Mucosa of stomach (tissue), 1 donor: ENCODE data around the gene ARID1A.

Source experiments
- H3K27me3 ChIP-seq: one replicate; pipeline ENCODE4 v1.7.0; 2013; ENCODE audit warnings: mild to moderate bottlenecking, low read length; ENCODE audit not compliant: control insufficient read depth, insufficient read depth
- H3K36me3 ChIP-seq: one replicate; pipeline ENCODE4 v1.7.0; 2013; ENCODE audit warnings: low read length; ENCODE audit not compliant: control insufficient read depth, insufficient read depth
- H3K4me1 ChIP-seq: one replicate; pipeline ENCODE4 v1.7.0; 2013; ENCODE audit warnings: mild to moderate bottlenecking, low read length; ENCODE audit not compliant: control insufficient read depth, insufficient read depth
- H3K4me3 ChIP-seq: one replicate; pipeline ENCODE4 v1.7.0; 2013; ENCODE audit warnings: low read length
- H3K9ac ChIP-seq: one replicate; pipeline ENCODE4 v1.7.0; 2013; ENCODE audit warnings: mild to moderate bottlenecking, low read length, moderate library complexity
- H3K9me3 ChIP-seq: one replicate; pipeline ENCODE4 v1.7.0; 2013; ENCODE audit warnings: mild to moderate bottlenecking, low read length, moderate library complexity; ENCODE audit not compliant: control insufficient read depth
- donor health status: Pancreatic carcinoma.

Gene ARID1A

GRCh38 chr1:26811057-26811456 is 115.2 kb downstream of the ARID1A start:
- Histone ChIP-seq H3K27me3 (no peaks in the 10 kb centered on the region), H3K9me3 (no peaks in the 10 kb centered on the region), H3K4me3 (no peak overlapping the region), H3K9ac (no peak overlapping the region), H3K36me3 (no peaks in the 10 kb centered on the region), H3K4me1 (no peaks in the 10 kb centered on the region)

DNA sequence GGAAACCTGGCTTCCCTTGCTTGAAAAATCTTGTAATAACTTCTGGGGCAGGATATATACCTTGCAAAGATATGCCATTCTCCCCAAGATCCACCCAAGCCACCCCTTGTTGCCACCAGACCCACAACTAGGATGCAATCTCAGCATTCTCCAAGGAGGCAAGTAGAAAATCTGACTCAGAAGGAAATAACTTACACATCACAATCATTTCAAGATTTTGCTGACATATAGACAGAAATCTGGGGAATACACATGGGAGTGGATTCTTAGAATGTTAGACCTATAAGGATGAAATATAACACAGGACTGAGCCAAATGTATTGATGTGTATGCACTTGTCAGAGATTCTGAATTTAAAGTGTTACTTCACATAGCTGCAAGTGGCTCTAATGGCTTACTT is 115.9 kb downstream of the ARID1A start:
- H3K27me3 ChIP-seq, result no peaks in the 10 kb centered on the region
- no peak overlapping the region for H3K4me3 ChIP-seq
- no peaks in the 10 kb centered on the region for H3K4me1 ChIP-seq
- no peaks in the 10 kb centered on the region for H3K36me3 ChIP-seq
- no peaks in the 10 kb centered on the region for H3K9me3 ChIP-seq
- H3K9ac ChIP-seq, result no peak overlapping the region

DNA sequence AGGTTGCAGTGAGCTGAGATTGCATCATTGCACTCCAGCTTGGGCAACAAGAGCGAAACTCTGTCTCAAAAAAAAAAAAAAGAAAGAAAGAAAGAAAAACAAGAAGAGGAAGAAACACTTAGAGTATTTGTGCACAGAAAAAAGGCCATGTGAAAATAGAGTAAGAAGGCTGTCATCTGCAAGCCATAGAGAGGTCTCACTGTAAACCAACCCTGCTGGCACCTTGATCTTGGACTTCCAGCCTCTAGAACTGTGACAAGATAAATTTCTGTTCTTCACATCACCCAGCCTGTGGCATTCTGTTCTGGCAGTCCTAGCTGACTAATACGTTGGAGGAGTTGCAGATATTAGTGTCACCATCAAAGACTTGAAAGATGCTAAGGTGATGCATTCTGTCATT is 118.6 kb downstream of the ARID1A start:
- Histone ChIP-seq H3K9ac (no peak overlapping the region), H3K27me3 (no peaks in the 10 kb centered on the region), H3K4me1 (no peaks in the 10 kb centered on the region), H3K9me3 (no peaks in the 10 kb centered on the region), H3K36me3 (no peaks in the 10 kb centered on the region), H3K4me3 (no peak overlapping the region)

DNA sequence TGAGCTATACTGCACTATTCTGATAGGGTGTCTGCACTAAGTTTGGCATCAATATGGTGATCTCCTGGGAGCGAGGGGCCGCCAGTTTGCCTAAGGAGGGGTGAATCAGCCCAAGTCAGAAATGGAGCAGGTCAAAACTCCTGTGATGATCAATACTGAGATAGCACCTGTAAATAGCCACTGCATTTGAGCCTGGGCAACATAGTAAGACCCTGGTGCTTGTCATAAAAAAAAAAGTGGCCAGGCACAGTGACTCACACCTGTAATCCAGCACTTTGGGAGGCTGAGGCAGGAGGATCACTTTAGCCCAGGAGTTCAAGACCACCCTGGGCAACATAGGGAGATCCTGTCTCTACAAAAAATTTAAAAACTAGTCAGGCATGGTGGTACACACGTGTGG is 119.1 kb downstream of the ARID1A start:
- Histone ChIP-seq H3K4me1 (no peaks in the 10 kb centered on the region), H3K4me3 (no peak overlapping the region), H3K9me3 (no peaks in the 10 kb centered on the region), H3K36me3 (no peaks in the 10 kb centered on the region), H3K27me3 (no peaks in the 10 kb centered on the region), H3K9ac (no peak overlapping the region)

DNA sequence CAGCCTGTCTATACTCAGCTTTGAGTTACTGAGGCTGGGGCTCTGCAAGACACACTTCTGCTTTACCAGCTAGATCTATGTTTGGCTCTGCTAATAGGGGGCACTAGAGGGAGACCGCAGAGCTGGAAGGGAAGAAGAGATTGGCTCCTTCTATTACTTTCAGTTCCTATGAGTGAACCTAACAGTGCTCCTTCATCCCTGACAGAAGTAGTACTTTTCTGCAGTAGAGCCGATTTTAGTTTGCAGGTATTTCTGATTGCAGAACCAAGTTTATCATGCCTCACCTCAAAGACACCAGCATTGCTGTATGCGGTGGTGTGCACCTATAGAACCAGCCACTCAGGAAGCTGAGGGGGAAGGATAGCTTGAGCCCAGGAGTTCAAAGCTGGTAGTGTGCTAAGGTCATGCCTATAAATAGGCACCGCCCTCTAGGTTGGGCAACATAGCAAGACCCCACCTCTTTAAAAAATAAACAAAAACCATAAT is 125.0 kb downstream of the ARID1A start:
- Histone ChIP-seq H3K36me3 (no peaks in the 10 kb centered on the region), H3K4me1 (peaks cover 4% of the 10 kb centered on the region), H3K9ac (no peak overlapping the region), H3K4me3 (no peak overlapping the region), H3K9me3 (no peaks in the 10 kb centered on the region), H3K27me3 (no peaks in the 10 kb centered on the region)

GRCh38 chr1:26822737-26823395 is 127.1 kb downstream of the ARID1A start:
- H3K36me3 ChIP-seq, result no peaks in the 10 kb centered on the region
- H3K9me3 ChIP-seq, result no peaks in the 10 kb centered on the region
- no peaks in the 10 kb centered on the region for H3K27me3 ChIP-seq
- peaks cover 17% of the 10 kb centered on the region for H3K4me1 ChIP-seq
- no peak overlapping the region for H3K9ac ChIP-seq
- H3K4me3 ChIP-seq, result no peak overlapping the region

DNA sequence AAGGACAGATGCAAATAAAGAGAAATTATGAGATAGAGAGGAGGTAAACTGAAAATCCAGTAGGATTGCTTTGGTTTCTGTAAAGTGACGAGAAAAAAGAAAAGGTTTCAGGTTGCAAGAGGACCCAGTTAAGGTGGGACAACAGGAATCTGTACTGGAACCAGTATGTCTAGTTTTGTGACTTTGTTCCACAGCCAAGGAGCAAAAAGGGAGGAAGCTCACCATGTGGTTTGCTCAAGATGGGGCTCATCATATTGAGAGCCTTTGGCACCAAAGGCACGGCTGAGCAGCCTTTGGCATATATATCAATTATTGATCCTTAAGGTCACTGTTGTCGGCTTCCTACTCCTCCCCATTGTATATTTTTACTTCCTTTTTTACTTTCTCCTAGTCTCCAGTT is 128.9 kb downstream of the ARID1A start:
- Histone ChIP-seq H3K4me3 (no peak overlapping the region), H3K9me3 (no peaks in the 10 kb centered on the region), H3K9ac (no peak overlapping the region), H3K27me3 (no peaks in the 10 kb centered on the region), H3K36me3 (no peaks in the 10 kb centered on the region), H3K4me1 (peaks cover 23% of the 10 kb centered on the region)

DNA sequence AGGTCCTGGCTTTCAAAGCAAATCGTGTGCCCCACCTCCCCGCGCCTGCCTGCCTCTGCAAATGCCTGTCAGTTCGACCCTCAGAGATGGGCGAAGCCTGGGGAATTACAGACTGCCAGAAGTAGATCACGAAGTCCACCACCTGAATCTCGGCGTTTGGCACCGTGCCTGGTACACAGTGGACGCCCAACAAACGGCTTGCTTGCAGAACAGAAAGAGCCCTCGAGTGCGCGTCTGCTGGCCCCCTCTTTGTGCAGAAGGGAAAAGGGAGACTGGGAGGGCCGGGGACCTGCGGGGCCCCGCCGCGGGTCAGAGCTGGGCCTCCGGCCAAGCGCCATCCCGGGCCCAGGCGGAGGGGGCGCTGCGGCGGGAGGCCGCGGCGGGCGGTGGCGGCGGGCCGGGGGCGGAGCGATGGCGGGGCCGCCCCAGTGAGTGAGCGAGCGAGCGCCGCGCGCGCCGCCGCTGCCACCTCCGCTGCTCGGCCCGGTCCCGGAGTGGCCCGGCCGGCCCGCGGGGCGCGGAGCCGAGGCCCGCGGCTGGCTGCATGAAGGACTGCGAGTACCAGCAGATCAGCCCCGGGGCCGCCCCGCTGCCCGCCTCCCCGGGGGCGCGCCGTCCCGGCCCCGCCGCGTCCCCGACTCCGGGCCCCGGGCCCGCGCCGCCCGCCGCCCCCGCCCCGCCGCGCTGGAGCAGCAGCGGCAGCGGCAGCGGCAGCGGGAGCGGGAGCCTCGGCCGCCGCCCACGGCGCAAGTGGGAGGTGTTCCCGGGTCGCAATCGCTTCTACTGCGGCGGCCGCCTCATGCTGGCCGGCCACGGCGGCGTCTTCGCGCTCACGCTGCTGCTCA is 130.7 kb downstream of the ARID1A start, which contains the start of gene ZDHHC18:
TSS of gene ZDHHC18 (plus strand) at position 428 of the 845 bp plus-strand sequence. CDS start at position 545, 117 bp downstream.
- Histone ChIP-seq H3K9ac (peak within 1 kb of the TSS; percentile 85), H3K27me3 (no peaks in the 10 kb centered on the region), H3K36me3 (no peaks in the 10 kb centered on the region), H3K9me3 (no peaks in the 10 kb centered on the region), H3K4me3 (peak within 1 kb of the TSS; percentile 61), H3K4me1 (peaks cover 28% of the 10 kb centered on the region)

DNA sequence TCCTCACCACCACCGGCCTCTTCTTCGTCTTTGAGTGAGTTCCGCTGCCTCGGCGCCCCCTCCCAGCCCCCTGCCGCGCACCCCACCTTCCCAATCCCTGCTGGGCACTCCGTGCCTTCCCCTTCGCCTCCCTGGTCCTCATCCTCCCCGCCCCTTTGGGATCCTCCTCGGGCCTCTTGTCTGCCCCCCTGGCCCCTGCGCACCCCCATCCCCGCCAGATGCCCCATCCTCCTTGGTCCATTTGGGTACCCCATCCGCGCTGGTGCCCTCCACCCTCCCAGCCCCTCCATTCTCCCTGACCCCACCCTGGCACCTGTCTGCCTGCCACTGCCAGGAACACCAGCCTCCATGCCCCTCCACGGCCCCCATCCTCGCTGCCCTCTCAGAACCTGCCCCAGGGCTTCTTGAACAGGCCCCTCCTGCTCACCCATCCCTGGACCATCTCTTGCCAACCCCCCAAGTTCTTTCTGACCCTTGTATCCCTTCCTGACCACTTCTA is 131.3 kb downstream of the ARID1A start:
- peak overlapping the region; percentile 70 for H3K9ac ChIP-seq

DNA sequence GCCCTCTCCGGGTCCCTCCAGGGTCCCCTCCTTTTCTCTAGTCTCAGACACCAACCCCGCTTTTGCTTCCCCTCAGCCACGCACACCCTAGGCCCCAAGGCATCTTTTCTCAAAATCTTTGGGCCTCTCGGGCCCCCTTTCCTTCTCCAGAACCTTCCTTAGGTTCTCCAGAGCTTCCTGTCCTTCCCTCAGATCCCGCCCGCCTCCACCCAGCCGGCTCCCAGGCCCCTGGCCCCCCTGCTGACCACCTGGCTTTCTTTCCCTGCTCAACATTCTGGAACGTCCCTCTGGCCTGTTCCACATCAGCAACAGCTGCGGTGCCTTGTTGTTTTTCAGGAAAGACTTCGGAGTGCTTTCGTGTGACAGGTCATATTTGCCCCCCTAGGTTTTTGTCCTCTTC is 131.8 kb downstream of the ARID1A start:
- peak overlapping the region; percentile 26 for H3K4me3 ChIP-seq
- peaks cover 37% of the 10 kb centered on the region for H3K4me1 ChIP-seq
- H3K9me3 ChIP-seq, result no peaks in the 10 kb centered on the region
- peaks cover 3% of the 10 kb centered on the region for H3K36me3 ChIP-seq
- no peaks in the 10 kb centered on the region for H3K27me3 ChIP-seq
- peak overlapping the region; percentile 70 for H3K9ac ChIP-seq

More for the DNA sequence above, 131.3 kb downstream of the ARID1A start:
- Histone ChIP-seq H3K27me3 (no peaks in the 10 kb centered on the region), H3K36me3 (no peaks in the 10 kb centered on the region), H3K9me3 (no peaks in the 10 kb centered on the region), H3K4me3 (peak overlapping the region; percentile 26), H3K4me1 (peaks cover 35% of the 10 kb centered on the region)

GRCh38 chr1:26828411-26828991 is 132.7 kb downstream of the ARID1A start:
- Histone ChIP-seq H3K9me3 (no peaks in the 10 kb centered on the region), H3K36me3 (peaks cover 5% of the 10 kb centered on the region), H3K4me1 (peaks cover 37% of the 10 kb centered on the region), H3K4me3 (no peak overlapping the region), H3K9ac (no peak overlapping the region), H3K27me3 (no peaks in the 10 kb centered on the region)
